ENCODE results near the gene DGCR2. TPM values are rescaled to one million over a fixed set of nuclear protein-coding genes. Genes with fewer than 3 reads are reported as not detected.

DGCR2 gene
- total and polyA plus RNA-seq, 2 of the 8 experiments (the other 6 are each of a cell fraction or from before 2014, with no cell fraction given): 42.3 to 62.2 TPM

GRCh38 chr22:19045094-19045493 is 77.1 kb downstream of the DGCR2 start:
- Histone ChIP-seq H3K14ac (ENCODE audit: insufficient read length) (no peak overlapping the region), H3K23me2 (ENCODE audit: low read depth, low read length) (no peaks in the 10 kb centered on the region), H3K23ac (ENCODE audit: insufficient read length) (no peak overlapping the region), H3K27ac (ENCODE audit: low read depth, low read length) (no peak overlapping the region), H3K56ac (replicated peaks; ENCODE audit: insufficient read length, low read depth, low read length) (no peak overlapping the region), H3K4ac (replicated peaks; ENCODE audit: insufficient read length, low read depth, low read length) (no peak overlapping the region), H4K5ac (ENCODE audit: insufficient read length, low read depth, low read length) (no peak overlapping the region), H3K18ac (ENCODE audit: extremely low read depth, low read length) (no peak overlapping the region), H2AFZ (ENCODE audit: low read length) (no peak overlapping the region), H3K36me3 (ENCODE audit: control insufficient read depth in 2 of 4, insufficient read depth in 4 of 4, low read length in 3 of 4) (peaks cover 22 to 55% (median 45%) of the 10 kb centered on the region in 4 experiments), H2BK15ac (ENCODE audit: low read length) (no peak overlapping the region), H2BK20ac (ENCODE audit: low read length) (no peak overlapping the region), H4K20me1 (replicated peaks in 1 of 2; ENCODE audit: control insufficient read depth in 1 of 2, insufficient read depth in 2 of 2, low read length in 2 of 2) (peaks cover 0 to 12% of the 10 kb centered on the region in 2 experiments), H3K4me1 (replicated peaks in 1 of 4; ENCODE audit: control insufficient read depth in 3 of 4, insufficient read depth in 4 of 4, low read length in 3 of 4) (no peaks in the 10 kb centered on the region), H3K79me2 (ENCODE audit: control insufficient read depth in 1 of 2, insufficient read depth in 2 of 2, low read length in 2 of 2) (no peaks in the 10 kb centered on the region), H3K4me3 (ENCODE audit: extremely low read depth in 1 of 4, insufficient read depth in 2 of 4, low read depth in 3 of 4, low read length in 4 of 4) (no peak overlapping the region), H2BK120ac (replicated peaks; ENCODE audit: low read depth, low read length) (no peak overlapping the region), H3K27me3 (replicated peaks in 1 of 4; ENCODE audit: control insufficient read depth in 3 of 4, extremely low read depth in 1 of 4, insufficient read depth in 3 of 4, low read length in 3 of 4) (no peaks in the 10 kb centered on the region), H2BK12ac (ENCODE audit: low read depth, low read length) (no peak overlapping the region), H4K91ac (replicated peaks; ENCODE audit: insufficient read length, low read length) (no peak overlapping the region), H2BK5ac (ENCODE audit: low read depth, low read length) (no peak overlapping the region), H3K9me3 (ENCODE audit: insufficient read depth in 2 of 2, low read depth in 1 of 2, low read length in 1 of 2) (no peaks in the 10 kb centered on the region), H2AK5ac (ENCODE audit: low read depth, low read length) (no peak overlapping the region), H3K9ac (replicated peaks in 1 of 4; ENCODE audit: extremely low read depth in 1 of 4, low read depth in 3 of 4, low read length in 3 of 4) (no peak overlapping the region), H4K8ac (ENCODE audit: extremely low read depth, insufficient read depth, low read length) (no peak overlapping the region), H3K4me2 (ENCODE audit: insufficient read depth in 1 of 2, low read depth in 2 of 2, low read length in 2 of 2) (no peak overlapping the region), H3K79me1 (ENCODE audit: low read depth, low read length) (no peaks in the 10 kb centered on the region; the same call in 1 of the 2 replicates)
- no peak for TF ChIP-seq EGR1 (IDR thresholded peaks at IDR 0.05; ENCODE audit: borderline replicate concordance, low read depth, low read length)
- no peak for TF ChIP-seq CEBPB (IDR thresholded peaks at IDR 0.05; ENCODE audit: low read depth, low read length)
- no peak for TF ChIP-seq RXRA (IDR thresholded peaks at IDR 0.05; ENCODE audit: insufficient read depth, low read depth, low read length)
- no peak for TF ChIP-seq GTF2F1 (IDR thresholded peaks at IDR 0.05; ENCODE audit: borderline replicate concordance, low read depth, low read length)
- no peak for TF ChIP-seq SAP30 (IDR thresholded peaks at IDR 0.05; ENCODE audit: insufficient read depth, insufficient replicate concordance, low read length)
- TF ChIP-seq EZH2 (IDR thresholded peaks at IDR 0.05; ENCODE audit: low read depth, low read length, severe bottlenecking): no peak
- FAIRE-seq: no peak
- DNase-seq (ENCODE audit: low read depth in 1 of 2, low spot score in 2 of 2): no peak
- ChIA-PET CTCF (ENCODE audit: partially characterized antibody) (interaction anchor here (1.1 to 1.2 kb wide), 2 partner anchors 9 kb away, joined by 4 read pairs; no protein-coding TSS in a partner anchor), POLR2A (ENCODE audit: partially characterized antibody) (no interaction called here)
- WGBS, 2 experiments (ENCODE audit: extremely low coverage in 1 of 2, insufficient coverage in 1 of 2, insufficient read length in 1 of 2, insufficient replicate concordance in 2 of 2, low coverage in 1 of 2, low lambda C conversion rate in 2 of 2, missing lambda C conversion rate in 1 of 2): 93% methylated on average over 7 of the region's 7 CpGs; no CpG with 5 or more reads in 1 of the 2 experiments

All from H1 (cell line).